OCI-LY7 (cell line): Measurements from ENCODE around the gene ELAPOR2. TPM values are rescaled to one million over a fixed set of nuclear protein-coding genes. Genes with fewer than 3 reads are reported as not detected.

ENCODE experiments used
- BruUV-seq: library from RNA; stranded (reverse); fragments of 400-500 nt; replicated peaks from 2 replicates; lab custom pipeline; 2021; lab: Mats Ljungman, UMichigan
- CTCF ChIA-PET: fragments of 300-600 bp; sonication (Branson Sonifier 250); formaldehyde crosslinking; loops from one replicate; lab custom pipeline; 2022; ENCODE audit warnings: antibody characterized with exemption; ENCODE audit not compliant: unreplicated experiment; lab: Charles Lee
- POLR2A ChIA-PET: fragments of 300-600 bp; sonication (Branson Sonifier 250); formaldehyde crosslinking; loops from one replicate; lab custom pipeline; 2022; ENCODE audit warnings: antibody characterized with exemption; lab: Charles Lee
- DNase-seq: peaks from one replicate; pipeline ENCODE4 v3.0.0-alpha.2; 2015; ENCODE audit warnings: low spot score
- H2AFZ ChIP-seq: fragments of 200-600 bp; sonication (generic), shearing (Covaris generic); 2 replicates; pipeline ENCODE4 v1.6.1; 2014; ENCODE audit warnings: mild to moderate bottlenecking, antibody characterized with exemption, low read length, moderate library complexity
- H3K27ac ChIP-seq: fragments of 200-600 bp; sonication (generic); 2 replicates; pipeline ENCODE4 v1.5.1; 2014; ENCODE audit warnings: mixed run types, low read depth, mild to moderate bottlenecking, moderate library complexity, low read length, inconsistent platforms; ENCODE audit not compliant: poor library complexity, severe bottlenecking
- H3K36me3 ChIP-seq: fragments of 200-600 bp; sonication (generic); 2 replicates; pipeline ENCODE4 v1.6.1; 2014; ENCODE audit warnings: mild to moderate bottlenecking, antibody characterized with exemption, low read length, moderate library complexity, mixed read lengths; ENCODE audit not compliant: insufficient read depth
- H3K4me1 ChIP-seq: fragments of 200-600 bp; sonication (generic); 2 replicates; pipeline ENCODE4 v1.5.1; 2014; ENCODE audit warnings: mild to moderate bottlenecking, low read length; ENCODE audit not compliant: insufficient read depth, poor library complexity, severe bottlenecking
- H3K4me2 ChIP-seq: fragments of 200-600 bp; sonication (generic); 2 replicates; pipeline ENCODE4 v1.6.1; 2014; ENCODE audit warnings: mild to moderate bottlenecking, low read length
- H3K4me3 ChIP-seq: fragments of 200-600 bp; sonication (generic); 2 replicates; pipeline ENCODE4 v1.5.1; 2014; ENCODE audit warnings: mild to moderate bottlenecking, low read depth, low read length; ENCODE audit not compliant: poor library complexity, severe bottlenecking
- H3K79me2 ChIP-seq: fragments of 200-600 bp; sonication (generic); 2 replicates; pipeline ENCODE4 v1.6.1; 2016; ENCODE audit warnings: low read depth, mild to moderate bottlenecking, low read length, moderate library complexity, mixed read lengths; ENCODE audit not compliant: insufficient read depth
- H3K9me2 ChIP-seq: fragments of 200-600 bp; sonication (generic); 2 replicates; pipeline ENCODE4 v1.6.1; 2016; ENCODE audit warnings: mild to moderate bottlenecking, low read length, mixed read lengths; ENCODE audit not compliant: insufficient read depth
- H3K9me3 ChIP-seq: fragments of 200-600 bp; sonication (generic); 2 replicates; pipeline ENCODE4 v1.6.1; 2014; ENCODE audit warnings: mild to moderate bottlenecking, mixed run types, low read length, mixed read lengths
- H4K20me1 ChIP-seq: fragments of 200-600 bp; sonication (generic); 2 replicates; pipeline ENCODE4 v1.6.1; 2014; ENCODE audit warnings: mild to moderate bottlenecking, antibody characterized with exemption, low read length, moderate library complexity, mixed read lengths; ENCODE audit not compliant: insufficient read depth
- CTCF ChIP-seq: fragments of 200-600 bp; sonication (generic); conservative IDR thresholded peaks from 2 replicates; pipeline ENCODE4 v1.5.1; 2014; ENCODE audit warnings: mild to moderate bottlenecking, antibody characterized with exemption, low read length, moderate library complexity, mixed read lengths
- EZH2phosphoT487 ChIP-seq: fragments of 200-600 bp; sonication (generic); IDR thresholded peaks from 2 replicates; pipeline ENCODE4 v1.6.1; 2018; ENCODE audit warnings: low read depth, borderline replicate concordance, mild to moderate bottlenecking, mixed run types, antibody characterized with exemption, low read length, moderate library complexity, mixed read lengths
- intact Hi-C: fragments of 100-400 bp; cut with micrococcal nuclease; formaldehyde crosslinking; loops from one replicate; pipeline ENCODE4 v1.10.0; 2022; ENCODE audit not compliant: unreplicated experiment
- total RNA-seq, 2 experiments: library from RNA; depleted of rRNA in 1 of 2; stranded (reverse); fragments of >200 nt in 1 of 2; shearing (Covaris generic) in 1 of 2; gene quantifications; 2 replicates each; pipeline ENCODE4 v1.2.3, GENCODE V29; 2014 to 2022

Gene ELAPOR2
- total RNA-seq, 2 experiments from 2014 or later = 4.6 to 8.6 TPM

GRCh38 chr7:87032604-87033339 is 26.7 kb downstream of the ELAPOR2 start:
- Histone ChIP-seq H3K4me2 (no peak overlapping the region), H3K4me1 (peaks cover 4% of the 10 kb centered on the region), H3K9me3 (0 out of 2 replicates have a peak, but pooled peaks cover 4% of the 10 kb centered on the region), H3K36me3 (no peaks in the 10 kb centered on the region), H2AFZ (no peak overlapping the region), H3K9me2 (no peaks in the 10 kb centered on the region), H3K79me2 (no peaks in the 10 kb centered on the region), H4K20me1 (no peaks in the 10 kb centered on the region), H3K4me3 (no peak overlapping the region), H3K27ac (no peak overlapping the region)
- DNase-seq = no peak
- no TSS peak for BruUV-seq
- ChIA-PET CTCF (no interaction called here), POLR2A (interaction anchor here (1.0 to 1.5 kb wide), 4 partner anchors 11 to 121 kb away, joined by 3 to 6 read pairs (median 4); no protein-coding TSS in a partner anchor)
- intact Hi-C loops = no loop called here
- TF ChIP-seq EZH2phosphoT487 (no peak), CTCF (no peak)

GRCh38 chr7:87029078-87029477 is 30.4 kb downstream of the ELAPOR2 start:
- POLR2A ChIA-PET = interaction anchor here (0.6 kb wide), 1 partner anchor 111 kb away, joined by 7 read pairs; no protein-coding TSS in a partner anchor
- Histone ChIP-seq H3K9me2 (no peaks in the 10 kb centered on the region), H2AFZ (no peak overlapping the region), H3K79me2 (no peaks in the 10 kb centered on the region), H3K4me3 (no peak overlapping the region), H3K36me3 (no peaks in the 10 kb centered on the region), H3K4me1 (peaks cover 8% of the 10 kb centered on the region), H3K4me2 (no peak overlapping the region), H4K20me1 (no peaks in the 10 kb centered on the region), H3K27ac (no peak overlapping the region), H3K9me3 (0 out of 2 replicates have a peak, but pooled peaks cover 4% of the 10 kb centered on the region)
- TF ChIP-seq EZH2phosphoT487 (no peak), CTCF (no peak)
- no TSS peak for BruUV-seq
- no peak for DNase-seq
- intact Hi-C loops = no loop called here
- CTCF ChIA-PET = no interaction called here

- CTCF ChIA-PET = no interaction called here
- DNase-seq = no peak
- POLR2A ChIA-PET = interaction anchor here (0.6 kb wide), 2 partner anchors 22 to 110 kb away, joined by 4 to 7 read pairs; no protein-coding TSS in a partner anchor
- Histone ChIP-seq H2AFZ (no peak overlapping the region), H3K79me2 (no peaks in the 10 kb centered on the region), H3K27ac (no peak overlapping the region), H3K9me2 (no peaks in the 10 kb centered on the region), H3K9me3 (0 out of 2 replicates have a peak, but pooled peaks cover 4% of the 10 kb centered on the region), H4K20me1 (no peaks in the 10 kb centered on the region), H3K4me3 (no peak overlapping the region), H3K36me3 (no peaks in the 10 kb centered on the region), H3K4me1 (peaks cover 8% of the 10 kb centered on the region), H3K4me2 (no peak overlapping the region)
- TF ChIP-seq CTCF (no peak), EZH2phosphoT487 (no peak)
- intact Hi-C loops = no loop called here
- BruUV-seq = no TSS peak
Observed at GRCh38 chr7:87028636-87029035, 30.8 kb downstream of the ELAPOR2 start.
